Transverse colon (tissue), 3 donors: Measurements from ENCODE around the gene RNLS.

ENCODE experiments used
- CTCF ChIP-seq, 5 experiments: fragments of 200-600 bp in 3 of 5; fragments of 450-650 bp in 2 of 5; sonication (generic) in 3 of 5; IDR thresholded peaks; 1 replicate in 2 of 5; 2 replicates in 3 of 5; pipeline ENCODE4 v1.5.1; 2016 to 2017; ENCODE audit warnings: antibody characterized with exemption in 5 of 5, inconsistent platforms in 3 of 5, mild to moderate bottlenecking in 2 of 5, moderate library complexity in 1 of 5
- POLR2A ChIP-seq: fragments of 450-650 bp; IDR thresholded peaks from one replicate; pipeline ENCODE4 v1.6.1; 2016; ENCODE audit warnings: antibody characterized with exemption, mild to moderate bottlenecking, moderate library complexity

- TF ChIP-seq CTCF (IDR thresholded peaks at IDR 0.05) (no peak), POLR2A (no peak)
Observed at GRCh38 chr10:88521791-88522190, 61.3 kb downstream of the RNLS start.
